GM12878 (cell line): ENCODE measurements around the gene MCEE.

Source experiments
- EP300 ChIP-seq, 2 experiments: fragments of 150-350 bp in 1 of 2; IDR thresholded peaks; 2 replicates each; pipeline ENCODE4 v1.6.1; 2011 to 2012; ENCODE audit warnings: low read depth in 2 of 2, low read length in 2 of 2, borderline replicate concordance in 1 of 2, improper control_type of control experiment in 1 of 2, inconsistent platforms in 1 of 2; ENCODE audit not compliant: control insufficient read depth in 1 of 2
- EZH2 ChIP-seq: IDR thresholded peaks from 2 replicates; pipeline ENCODE4 v1.6.1; 2012; ENCODE audit warnings: low read depth, mild to moderate bottlenecking, control low read depth, inconsistent platforms, low read length, borderline replicate concordance; ENCODE audit not compliant: control insufficient read depth
- TF ChIP-seq, protein P1 (sequence below), 3 experiments: IDR thresholded peaks in 2 of 3; conservative IDR thresholded peaks in 1 of 3; 2 replicates each; pipeline ENCODE4 v1.5.1; 2011; ENCODE audit warnings: low read depth in 3 of 3, low read length in 3 of 3, mild to moderate bottlenecking in 3 of 3, control low read depth in 2 of 3, moderate library complexity in 2 of 3, inconsistent platforms in 1 of 3, mixed read lengths in 1 of 3; ENCODE audit not compliant: control insufficient read depth in 2 of 3, insufficient read depth in 1 of 3; ENCODE audit errors: extremely low read depth in 1 of 3
- TF ChIP-seq, protein P2 (sequence below): fragments of 450-650 bp; IDR thresholded peaks from 2 replicates; pipeline ENCODE4 v1.6.1; 2017; ENCODE audit warnings: mild to moderate bottlenecking
- TF ChIP-seq, protein P3 (sequence below): fragments of 450-650 bp; IDR thresholded peaks from 2 replicates; pipeline ENCODE4 v1.6.1; 2017; ENCODE audit warnings: borderline replicate concordance

DNA sequence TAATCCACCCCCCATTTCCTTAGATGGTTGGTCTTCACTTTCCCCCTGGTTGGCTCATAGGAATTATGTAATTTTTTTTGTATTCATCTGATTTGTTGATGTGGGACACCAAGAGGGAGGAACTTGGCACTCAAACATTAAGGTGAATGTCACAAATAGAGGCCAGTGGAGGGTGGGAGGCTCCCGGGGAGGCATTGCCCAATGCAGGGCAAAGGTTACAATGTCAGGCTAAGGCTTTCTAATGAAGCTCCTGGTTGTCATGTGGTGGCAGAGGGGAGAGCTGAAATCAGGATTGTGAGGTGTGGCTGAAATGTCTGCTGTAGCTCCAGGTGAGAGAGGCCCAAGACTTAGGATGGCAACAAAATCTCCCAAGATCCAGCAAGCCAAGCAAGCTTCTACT is 43.1 kb upstream of the MCEE start:
- TF ChIP-seq EZH2 (no peak), EP300 (IDR thresholded peaks at IDR 0.05; ENCODE audit: borderline replicate concordance in 1 of 2, control insufficient read depth in 1 of 2, low read depth in 2 of 2, low read length in 2 of 2) (no peak)
- TF ChIP-seq, protein P1, sequence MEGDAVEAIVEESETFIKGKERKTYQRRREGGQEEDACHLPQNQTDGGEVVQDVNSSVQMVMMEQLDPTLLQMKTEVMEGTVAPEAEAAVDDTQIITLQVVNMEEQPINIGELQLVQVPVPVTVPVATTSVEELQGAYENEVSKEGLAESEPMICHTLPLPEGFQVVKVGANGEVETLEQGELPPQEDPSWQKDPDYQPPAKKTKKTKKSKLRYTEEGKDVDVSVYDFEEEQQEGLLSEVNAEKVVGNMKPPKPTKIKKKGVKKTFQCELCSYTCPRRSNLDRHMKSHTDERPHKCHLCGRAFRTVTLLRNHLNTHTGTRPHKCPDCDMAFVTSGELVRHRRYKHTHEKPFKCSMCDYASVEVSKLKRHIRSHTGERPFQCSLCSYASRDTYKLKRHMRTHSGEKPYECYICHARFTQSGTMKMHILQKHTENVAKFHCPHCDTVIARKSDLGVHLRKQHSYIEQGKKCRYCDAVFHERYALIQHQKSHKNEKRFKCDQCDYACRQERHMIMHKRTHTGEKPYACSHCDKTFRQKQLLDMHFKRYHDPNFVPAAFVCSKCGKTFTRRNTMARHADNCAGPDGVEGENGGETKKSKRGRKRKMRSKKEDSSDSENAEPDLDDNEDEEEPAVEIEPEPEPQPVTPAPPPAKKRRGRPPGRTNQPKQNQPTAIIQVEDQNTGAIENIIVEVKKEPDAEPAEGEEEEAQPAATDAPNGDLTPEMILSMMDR (IDR thresholded peaks at IDR 0.05 in 2 of 3, conservative IDR thresholded peaks at IDR 0.05 in 1 of 3; ENCODE audit: control insufficient read depth in 2 of 3, extremely low read depth in 1 of 3, insufficient read depth in 1 of 3, low read depth in 3 of 3, low read length in 3 of 3) = no peak
- TF ChIP-seq, protein P2, sequence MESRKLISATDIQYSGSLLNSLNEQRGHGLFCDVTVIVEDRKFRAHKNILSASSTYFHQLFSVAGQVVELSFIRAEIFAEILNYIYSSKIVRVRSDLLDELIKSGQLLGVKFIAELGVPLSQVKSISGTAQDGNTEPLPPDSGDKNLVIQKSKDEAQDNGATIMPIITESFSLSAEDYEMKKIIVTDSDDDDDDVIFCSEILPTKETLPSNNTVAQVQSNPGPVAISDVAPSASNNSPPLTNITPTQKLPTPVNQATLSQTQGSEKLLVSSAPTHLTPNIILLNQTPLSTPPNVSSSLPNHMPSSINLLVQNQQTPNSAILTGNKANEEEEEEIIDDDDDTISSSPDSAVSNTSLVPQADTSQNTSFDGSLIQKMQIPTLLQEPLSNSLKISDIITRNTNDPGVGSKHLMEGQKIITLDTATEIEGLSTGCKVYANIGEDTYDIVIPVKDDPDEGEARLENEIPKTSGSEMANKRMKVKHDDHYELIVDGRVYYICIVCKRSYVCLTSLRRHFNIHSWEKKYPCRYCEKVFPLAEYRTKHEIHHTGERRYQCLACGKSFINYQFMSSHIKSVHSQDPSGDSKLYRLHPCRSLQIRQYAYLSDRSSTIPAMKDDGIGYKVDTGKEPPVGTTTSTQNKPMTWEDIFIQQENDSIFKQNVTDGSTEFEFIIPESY = no peak
- TF ChIP-seq, protein P3, sequence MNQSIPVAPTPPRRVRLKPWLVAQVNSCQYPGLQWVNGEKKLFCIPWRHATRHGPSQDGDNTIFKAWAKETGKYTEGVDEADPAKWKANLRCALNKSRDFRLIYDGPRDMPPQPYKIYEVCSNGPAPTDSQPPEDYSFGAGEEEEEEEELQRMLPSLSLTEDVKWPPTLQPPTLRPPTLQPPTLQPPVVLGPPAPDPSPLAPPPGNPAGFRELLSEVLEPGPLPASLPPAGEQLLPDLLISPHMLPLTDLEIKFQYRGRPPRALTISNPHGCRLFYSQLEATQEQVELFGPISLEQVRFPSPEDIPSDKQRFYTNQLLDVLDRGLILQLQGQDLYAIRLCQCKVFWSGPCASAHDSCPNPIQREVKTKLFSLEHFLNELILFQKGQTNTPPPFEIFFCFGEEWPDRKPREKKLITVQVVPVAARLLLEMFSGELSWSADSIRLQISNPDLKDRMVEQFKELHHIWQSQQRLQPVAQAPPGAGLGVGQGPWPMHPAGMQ = no peak
